Stimulated activated CD4-positive, alpha-beta T cell treated with anti-CD3 and anti-CD28 coated beads, TNF-alpha, amount 100 ng/mL, for 24 hours (primary cell): Measurements from ENCODE around the gene ADAM19.

Source experiments
- DNase-seq, 3 experiments: peaks; one replicate each; pipeline ENCODE4 v3.0.0-alpha.2; 2020; ENCODE audit warnings: low read depth in 3 of 3

ADAM19 gene

GRCh38 chr5:157597277-157597676 lies 21.7 kb upstream of the ADAM19 start:
- DNase-seq = no peak

- peak in 1 of 3 experiments; percentile 46 for DNase-seq
Observed at GRCh38 chr5:157596487-157596886, 20.9 kb upstream of the ADAM19 start.

DNA sequence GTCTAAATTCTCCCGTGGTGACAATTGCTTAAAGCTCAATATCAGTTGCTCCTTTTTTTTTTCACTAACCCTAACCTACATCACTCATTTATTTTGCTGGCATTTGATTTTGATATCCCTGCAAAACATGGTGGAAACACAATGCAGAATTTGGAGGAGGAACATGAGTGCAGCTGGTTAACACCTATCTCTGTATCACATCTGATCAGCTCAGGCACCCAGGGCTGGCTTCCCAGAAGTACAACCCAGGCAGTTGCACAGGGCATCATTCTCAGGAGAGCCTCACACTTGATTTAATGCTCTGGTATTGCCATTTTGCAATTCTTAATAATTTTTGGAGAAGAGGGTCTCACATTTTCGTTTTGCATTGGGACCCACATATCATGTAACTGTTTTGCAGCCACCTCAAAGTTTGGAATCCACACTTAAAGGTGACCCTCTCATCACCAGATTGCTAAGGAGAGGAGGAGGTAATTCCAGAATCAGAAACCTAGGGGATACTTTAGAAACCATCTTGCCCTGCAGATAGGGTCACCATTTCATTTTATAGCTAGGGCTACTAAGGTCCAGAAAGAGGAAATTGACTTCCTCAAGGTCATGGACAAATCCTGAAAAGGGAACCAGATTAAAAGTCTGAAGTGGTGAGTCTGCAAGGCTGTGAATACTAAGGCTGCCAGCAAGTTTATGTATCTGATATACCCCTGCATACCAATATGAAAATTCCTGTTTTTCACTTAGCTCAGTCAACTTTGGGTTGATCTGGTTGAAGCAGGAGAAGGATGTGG lies 19.3 kb upstream of the ADAM19 start:
- no peak for DNase-seq

DNA sequence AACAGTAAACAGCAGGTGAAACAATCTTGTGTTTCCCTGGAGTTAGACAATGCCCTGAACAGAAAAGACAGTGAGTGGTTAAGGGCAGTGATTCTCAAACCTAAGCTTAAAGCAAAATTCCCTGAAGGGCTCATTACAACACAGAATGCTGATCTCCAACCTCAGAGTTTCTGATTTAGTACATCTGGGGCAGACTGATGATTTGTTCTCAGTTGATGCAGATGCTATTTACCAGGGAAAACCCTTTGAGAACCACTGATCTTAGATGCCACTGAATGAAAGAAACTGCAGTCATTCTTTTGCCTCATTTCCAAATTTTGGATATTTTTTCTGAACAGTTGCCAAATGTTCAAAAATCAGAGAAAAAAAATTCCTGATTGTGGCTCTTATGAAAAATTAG lies 18.7 kb upstream of the ADAM19 start:
- no peak for DNase-seq

DNA sequence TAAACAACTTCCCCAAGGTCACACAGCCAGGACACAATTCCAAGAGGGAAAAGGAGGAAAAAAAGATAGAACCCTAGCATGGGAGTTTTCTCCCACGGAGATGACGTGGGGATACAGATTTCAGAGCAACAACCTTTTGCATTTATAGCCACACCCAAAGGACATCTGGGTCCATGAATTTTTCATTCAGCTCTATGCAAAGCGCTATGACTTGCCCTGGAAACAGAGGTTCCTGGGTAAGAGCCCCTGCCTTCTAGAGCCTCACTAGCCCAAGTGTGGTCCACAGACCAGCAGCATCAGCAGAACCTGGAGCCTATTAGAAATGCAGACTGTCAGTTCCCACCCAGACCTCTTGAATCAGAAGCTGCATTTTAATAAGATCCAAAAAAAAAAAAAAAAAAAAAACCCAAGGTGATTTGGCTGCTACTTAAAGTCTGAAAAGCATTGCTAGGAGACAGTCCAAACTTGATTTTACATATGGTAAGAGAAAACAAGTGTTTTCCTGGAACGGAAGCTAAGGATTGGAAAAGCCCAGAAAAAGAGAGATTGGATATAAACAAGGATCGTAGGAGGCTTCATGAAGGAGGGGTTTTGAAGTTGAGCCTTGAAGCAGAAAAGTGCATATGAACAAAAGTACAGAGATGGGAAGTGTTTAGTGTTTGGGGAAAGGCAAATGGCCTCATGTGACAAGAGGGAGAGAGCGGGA lies 17.6 kb upstream of the ADAM19 start:
- no peak for DNase-seq

- no peak for DNase-seq
Observed at GRCh38 chr5:157592594-157592993, 17.0 kb upstream of the ADAM19 start.

GRCh38 chr5:157590478-157590877 lies 14.9 kb upstream of the ADAM19 start:
- DNase-seq = no peak

GRCh38 chr5:157584628-157585027 lies 9.1 kb upstream of the ADAM19 start:
- DNase-seq = no peak

- no peak for DNase-seq
Observed at GRCh38 chr5:157582731-157583620, 7.4 kb upstream of the ADAM19 start.

DNA sequence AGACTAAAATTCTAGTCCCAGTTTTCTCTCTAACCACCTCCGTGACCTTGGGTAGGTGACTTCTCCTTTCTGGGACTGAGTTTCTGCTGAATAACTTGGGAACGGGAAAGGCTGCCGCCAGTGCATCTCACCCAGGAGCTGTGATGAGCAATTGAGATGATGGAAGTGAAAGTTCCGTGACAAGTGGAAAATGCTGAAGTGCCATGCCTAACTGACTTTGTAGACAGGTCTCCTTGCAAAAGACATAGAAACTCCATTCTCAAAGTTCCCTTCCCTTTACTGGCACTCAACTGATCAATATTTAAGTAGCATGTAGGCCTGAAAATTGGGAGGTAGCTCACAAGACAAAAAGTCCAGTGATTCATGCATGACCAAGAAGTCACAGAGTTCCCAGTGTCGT lies 6.3 kb upstream of the ADAM19 start:
- no peak for DNase-seq

DNA sequence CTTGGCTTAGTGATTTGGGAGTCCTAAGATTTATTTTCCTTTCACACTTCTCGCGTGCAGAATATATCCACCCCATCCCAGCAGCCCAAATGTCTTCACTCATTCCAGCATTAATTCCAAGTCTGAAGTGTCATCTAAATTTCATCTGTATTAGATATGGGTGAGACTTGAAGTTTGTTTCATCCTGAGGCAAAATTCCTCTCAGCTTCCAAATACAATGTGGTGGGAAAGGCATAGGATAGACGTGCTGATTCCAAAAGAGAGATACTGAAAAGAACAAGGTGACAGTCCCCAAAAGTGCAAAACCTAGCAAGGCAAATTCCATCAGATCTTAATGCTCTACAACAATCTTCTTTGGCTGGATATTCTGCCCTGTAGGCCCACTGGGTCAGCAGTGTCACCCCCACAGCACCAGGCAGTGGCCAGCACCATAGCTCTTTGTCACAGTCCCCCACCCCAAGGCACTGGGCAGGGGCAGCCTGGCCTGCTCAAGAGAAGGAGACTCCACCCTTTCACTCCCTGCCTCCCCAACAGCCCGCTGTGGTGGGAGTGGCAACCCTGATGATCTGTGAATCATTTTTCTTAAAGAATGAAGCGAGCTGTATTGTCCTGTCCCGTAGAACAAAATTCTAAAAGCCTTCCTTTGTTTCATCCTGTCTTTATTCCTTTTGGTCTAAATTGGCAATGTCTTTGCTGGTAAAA lies 2.7 kb upstream of the ADAM19 start:
- no peak for DNase-seq

DNA sequence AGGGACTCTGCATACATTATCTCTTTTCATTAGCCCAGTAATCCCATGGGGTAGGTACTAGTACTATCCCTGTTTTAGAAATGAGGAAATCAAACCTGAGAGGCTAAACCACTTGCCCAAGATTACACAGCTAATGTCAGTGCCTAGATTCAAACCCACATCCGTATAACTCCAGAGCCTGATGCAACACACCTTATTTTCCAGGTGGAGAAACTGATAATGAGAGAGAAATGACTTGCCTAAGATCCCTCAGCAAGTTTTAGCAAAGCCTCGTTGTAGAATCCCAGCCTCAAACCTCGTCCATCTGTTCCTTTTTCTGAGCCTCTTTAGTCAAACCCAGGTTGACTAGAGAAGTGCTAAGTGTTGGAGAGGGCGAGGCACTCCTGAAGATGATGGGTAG lies 1.1 kb upstream of the ADAM19 start:
- no peak for DNase-seq

- DNase-seq = peak in 1 of 3 experiments; percentile 35
Observed at GRCh38 chr5:157574456-157575380, 857 bp downstream of the ADAM19 start.

DNA sequence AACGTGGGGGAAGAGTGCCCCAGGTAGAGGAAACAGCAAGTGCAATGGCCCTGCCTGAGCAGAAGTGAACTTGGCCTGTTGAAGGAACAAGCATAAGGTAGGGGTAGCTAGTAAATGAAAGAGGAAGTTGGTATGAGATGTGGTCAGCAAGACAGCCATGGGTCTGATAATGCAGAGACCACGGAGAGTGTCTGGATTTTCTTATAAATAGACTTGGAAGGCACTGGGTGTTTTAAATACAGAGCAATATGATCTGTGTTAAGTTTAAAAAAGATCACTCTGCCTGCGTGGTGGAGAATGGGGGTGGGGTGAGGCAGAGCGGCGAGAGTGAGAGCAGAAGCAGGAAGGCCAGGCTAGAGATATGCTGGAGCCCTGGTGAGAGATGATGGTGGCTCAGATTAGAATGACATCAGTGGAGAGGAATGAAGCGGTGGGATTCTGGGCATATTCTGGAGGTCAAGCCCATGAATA lies 4.2 kb downstream of the ADAM19 start:
- DNase-seq = no peak

GRCh38 chr5:157570531-157571200 lies 4.9 kb downstream of the ADAM19 start:
- DNase-seq = no peak

- DNase-seq = no peak
Observed at GRCh38 chr5:157568720-157569119, 6.9 kb downstream of the ADAM19 start.

- DNase-seq = no peak
Observed at GRCh38 chr5:157568222-157568621, 7.4 kb downstream of the ADAM19 start.

DNA sequence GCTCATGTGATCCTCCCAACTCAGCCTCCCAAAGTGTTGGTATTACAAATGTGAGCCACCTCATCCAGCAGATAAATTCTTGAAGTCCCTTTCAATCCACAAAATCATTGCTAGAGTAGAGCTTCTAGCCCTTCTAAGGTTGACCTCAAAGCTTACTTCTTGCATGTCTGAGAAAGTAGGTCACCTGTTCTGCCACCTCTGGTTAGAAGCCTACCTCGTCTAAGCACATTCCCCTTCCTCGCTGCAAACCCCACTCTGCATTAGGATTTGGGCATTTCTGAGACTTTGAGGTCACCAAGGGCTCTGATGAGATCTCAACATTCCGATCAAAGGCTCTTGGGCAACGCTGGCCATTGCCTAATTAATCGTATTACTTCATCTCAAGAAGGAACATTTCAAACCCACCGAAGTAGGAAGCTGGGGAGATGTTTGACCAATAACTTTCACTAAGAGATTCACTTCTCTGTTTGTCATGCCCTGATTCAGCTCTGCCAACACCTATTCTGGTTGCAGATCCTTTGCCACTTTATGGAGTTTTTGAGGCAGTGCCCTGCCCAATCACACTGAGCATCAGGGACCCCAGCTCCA lies 8.6 kb downstream of the ADAM19 start:
- DNase-seq = no peak

GRCh38 chr5:157563929-157564716 lies 11.5 kb downstream of the ADAM19 start:
- no peak for DNase-seq
